GM21526 (cell line): Measurements from ENCODE around the gene SPZ1.
"Not testable (repeated sequence)": the region's sequence is repeated elsewhere in the genome, so short reads cannot be mapped to it uniquely, and the experiment has no call there.

ENCODE experiments used
- ATAC-seq: cut with Tn5 transposase; IDR thresholded peaks from one replicate; pipeline ENCODE4 v1.9.1; 2021; ENCODE audit warnings: moderate library complexity; ENCODE audit not compliant: unreplicated experiment, low FRiP score

Gene SPZ1

DNA sequence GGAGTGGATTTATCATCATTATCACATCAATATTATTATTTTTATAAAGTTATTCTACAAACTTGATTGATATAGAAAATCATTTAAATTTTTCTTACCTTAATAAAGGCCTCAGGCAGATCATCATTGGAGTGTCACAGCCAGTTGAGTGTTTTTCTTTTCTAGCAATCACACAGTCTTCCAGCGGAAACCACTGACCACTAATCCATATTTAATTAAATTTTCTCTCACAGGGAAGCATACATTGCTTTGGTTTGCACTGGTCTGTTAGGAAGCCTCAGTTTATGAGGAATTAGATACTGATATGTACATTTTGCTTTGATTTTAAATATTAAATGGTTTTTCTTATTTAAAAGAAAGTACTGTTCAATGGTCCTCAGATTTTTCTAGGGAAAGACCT is 6.7 kb downstream of the SPZ1 start:
- no peak for ATAC-seq

DNA sequence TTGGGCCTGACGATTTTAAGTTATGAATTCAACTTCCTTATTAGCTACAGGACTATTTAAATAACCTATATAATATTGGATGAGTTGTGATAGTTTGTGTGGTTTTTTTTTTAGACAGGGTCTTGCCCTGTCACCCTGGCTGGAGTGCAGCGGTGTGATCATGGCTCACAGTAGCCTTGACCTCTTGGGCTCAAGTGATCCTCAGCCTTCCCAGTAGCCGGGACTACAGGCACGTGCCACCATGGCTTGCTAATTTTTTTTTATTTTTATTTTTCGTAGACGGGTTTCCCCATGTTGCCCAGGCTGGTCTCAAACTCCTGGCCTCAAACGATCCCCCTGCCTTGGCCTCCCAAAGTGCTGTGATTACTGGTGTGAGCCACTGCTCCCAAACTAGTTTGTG is 17.6 kb downstream of the SPZ1 start:
- no peak for ATAC-seq

DNA sequence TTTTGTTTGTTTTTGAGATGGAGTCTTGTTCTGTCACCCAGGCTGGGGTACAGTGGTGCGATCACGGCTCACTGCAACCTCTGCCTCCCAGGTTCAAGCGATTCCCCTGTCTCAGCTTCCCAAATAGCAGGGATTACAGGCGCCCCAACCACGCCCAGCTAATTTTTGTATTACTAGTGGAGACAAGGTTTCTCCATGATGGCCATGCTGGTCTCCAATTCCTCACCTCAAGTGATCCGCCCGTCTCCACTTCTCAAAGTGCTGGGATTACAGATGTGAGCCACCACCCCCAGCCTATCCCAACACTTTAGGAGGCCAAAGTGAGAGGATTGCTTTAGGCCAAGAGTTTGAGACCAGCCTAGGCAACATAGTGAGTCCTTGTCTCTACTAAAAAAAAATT is 19.3 kb downstream of the SPZ1 start:
- ATAC-seq: no peak

DNA sequence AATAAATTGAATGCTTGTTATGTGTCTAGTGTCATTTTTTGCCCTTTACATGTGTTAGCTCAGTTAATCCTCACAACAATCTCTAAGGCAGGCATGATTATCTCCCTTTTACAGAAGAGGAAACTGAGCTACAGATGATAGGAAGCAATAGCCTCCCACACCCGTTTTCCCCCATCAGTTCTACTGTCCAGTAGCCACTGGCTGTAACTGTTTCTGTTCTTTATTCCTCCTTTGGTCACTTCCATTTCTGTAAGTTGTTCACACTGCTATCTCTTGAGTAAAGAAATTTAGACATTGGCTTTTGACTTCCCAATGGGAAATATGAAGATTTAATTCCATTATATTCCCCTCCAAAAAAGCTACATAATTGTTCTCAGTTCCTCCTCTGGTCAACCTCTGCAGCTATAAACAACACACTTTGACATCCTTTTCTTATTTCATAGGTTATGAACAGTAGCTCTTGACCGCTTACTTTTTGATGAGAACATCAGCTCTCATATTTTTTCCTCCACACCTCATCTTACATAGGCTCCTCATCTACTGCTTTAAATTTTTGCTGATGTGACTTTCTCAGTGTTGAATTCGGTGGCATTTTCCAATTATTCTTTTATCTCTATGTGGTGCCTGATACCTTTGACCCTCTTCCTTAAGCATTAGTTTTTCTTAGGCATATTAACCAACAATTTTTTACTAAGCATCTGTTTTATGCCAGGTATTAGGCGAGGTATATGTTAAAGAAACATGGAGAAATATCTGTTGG is 21.4 kb downstream of the SPZ1 start:
- ATAC-seq: no peak

DNA sequence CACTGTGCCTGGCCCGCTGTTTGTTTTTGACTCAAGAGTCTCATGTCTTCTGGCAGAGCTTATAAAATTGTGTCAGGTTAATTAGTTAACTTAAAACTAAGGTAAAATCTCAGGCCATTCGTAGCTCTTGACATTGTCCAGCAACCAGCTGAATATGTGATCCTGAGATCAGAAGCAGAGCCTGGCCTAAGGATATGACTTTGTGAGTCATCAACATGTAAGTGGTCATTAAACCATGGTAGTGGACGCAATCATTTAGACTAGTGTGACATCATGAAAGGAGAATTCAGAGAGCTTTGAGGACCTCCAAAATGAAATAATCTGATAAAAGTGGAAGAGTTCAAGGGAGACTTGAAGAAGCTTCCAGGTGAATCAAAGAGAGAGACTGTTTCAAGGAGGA is 23.3 kb downstream of the SPZ1 start:
- no peak for ATAC-seq

DNA sequence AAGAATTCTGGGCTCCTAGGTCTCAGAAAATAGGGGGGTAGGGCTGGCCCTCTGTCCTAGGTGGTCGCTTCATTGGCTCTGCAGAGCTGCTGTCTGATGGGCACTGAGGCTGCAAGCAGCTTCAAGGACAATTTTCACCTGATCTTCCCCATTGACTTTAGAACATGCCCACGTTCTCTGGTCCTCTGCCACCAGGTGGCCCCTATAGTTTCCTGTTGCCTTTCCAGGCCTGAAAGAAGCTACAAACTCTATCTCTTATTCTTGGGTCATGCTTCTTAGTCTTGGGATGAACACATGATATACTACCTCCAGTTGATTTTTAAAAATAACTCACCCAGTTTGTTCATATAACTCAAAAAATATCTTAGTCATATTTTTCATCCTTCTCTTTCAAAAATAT is 26.3 kb downstream of the SPZ1 start:
- no peak for ATAC-seq

DNA sequence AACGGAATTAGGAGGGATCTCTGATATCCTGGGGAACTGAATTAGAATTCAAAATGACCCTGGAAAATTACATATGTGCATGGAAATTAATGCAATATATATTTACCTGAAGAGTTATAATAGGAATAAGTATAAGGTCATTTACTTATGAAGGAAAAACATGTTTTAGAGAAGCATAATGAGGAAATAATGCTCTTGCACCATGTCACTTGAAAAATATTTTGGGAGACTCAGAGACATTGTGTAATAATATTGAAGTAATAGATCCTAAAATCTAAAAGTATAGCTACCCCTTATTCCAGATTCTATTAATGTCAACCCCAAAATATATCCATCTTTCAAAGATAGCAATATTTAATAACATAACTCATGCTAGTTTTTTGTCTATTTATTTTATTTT is 28.4 kb downstream of the SPZ1 start:
- no peak for ATAC-seq

DNA sequence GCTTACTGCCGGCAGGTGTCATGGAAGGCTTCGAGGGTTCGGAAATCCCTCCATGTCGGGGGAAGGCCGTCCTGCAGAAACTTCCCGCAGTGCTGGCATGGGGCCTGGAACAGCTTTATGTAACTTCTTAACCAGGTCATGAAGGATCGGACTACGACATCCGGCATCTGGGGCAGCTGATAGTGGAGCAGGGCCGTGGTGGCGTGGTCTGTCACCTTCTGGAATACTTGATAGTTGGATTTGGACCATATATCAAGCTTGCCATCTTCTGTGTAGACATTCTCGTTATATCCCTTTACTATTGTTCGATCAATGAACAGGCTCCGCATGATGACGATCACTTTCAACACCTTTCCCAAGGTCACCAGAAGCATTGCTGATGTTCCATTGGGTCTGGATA is 31.2 kb downstream of the SPZ1 start:
- ATAC-seq: not testable (repeated sequence)

DNA sequence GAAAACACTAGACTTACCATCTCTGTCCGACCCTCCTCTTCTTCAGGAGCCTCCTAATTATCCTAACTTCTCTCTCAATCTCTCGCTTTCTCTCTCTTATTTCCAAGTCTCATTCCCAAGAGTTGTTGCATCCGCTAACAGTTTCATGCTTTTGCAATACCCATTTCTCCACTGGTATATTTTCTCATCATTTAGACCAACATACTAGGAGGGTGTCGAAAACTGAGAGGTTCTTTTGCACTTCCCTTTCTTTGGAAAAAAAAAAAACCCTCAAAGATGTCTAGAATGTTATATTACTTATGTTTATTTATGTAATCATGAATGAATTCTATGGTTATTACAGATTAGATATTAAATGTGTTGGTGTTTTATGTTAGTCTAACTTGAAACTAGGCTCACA is 35.9 kb downstream of the SPZ1 start:
- ATAC-seq: no peak

DNA sequence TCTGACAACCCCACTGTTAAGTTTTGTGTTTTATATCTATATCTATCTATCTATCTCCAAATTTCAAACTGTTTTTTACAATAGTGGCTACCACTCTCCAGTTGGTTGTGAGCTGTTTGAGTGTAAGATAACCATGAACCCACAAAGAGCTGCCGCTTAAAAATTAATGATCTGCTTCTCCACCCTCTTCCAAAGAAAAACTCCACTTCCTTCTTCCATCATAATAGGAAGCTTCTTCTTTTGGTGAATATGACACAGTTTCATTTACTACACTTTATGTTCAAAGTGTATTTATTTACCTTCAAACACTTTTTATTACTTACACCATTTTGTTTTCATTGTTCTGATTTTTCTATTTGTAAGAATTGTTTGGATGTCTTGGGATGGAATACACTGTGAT is 37.9 kb downstream of the SPZ1 start:
- ATAC-seq: no peak

DNA sequence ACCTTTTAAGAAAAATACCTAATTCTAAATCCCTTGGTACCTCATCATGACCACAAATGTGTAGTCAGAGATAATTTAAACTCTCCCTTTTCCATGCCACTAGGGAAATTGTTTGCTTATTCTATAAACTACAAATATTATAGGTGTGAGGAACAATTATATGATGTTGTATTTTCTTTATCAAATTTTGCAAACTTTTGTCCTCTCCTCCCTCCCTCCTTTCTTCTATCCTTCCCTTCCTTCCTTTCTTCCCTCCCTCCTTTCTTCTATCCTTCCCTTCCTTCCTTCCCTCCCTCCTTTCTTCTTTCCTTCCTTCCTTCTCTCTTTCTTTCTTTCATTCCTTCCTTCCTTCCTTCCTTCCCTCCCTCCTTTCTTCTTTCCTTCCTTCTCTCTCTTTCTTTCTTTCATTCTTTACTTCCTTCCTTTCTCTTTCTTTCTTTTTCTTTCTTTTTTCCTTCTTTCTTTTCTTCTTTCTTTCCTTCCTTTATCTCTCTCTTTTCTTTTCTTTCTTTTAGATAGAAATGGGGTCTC is 41.2 kb downstream of the SPZ1 start:
- ATAC-seq: no peak

DNA sequence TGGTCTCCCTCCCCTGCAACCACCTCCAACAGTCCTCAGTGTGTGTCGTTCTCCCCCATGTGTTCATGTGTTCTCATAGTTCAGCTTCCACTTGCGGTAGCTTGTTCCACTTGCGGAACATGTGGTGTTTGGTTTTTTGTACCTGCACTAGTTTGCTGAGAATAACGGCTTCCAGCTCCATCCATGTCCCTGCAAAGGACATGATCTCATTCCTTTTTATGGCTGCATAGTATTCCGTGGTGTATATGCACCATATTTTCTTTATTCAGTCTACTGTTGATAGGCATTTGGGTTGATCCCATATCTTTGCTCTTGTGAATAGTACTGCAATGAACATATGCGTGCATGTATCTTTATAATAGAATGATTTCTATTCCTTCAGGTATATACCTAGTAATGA is 45.1 kb downstream of the SPZ1 start:
- ATAC-seq: no peak

DNA sequence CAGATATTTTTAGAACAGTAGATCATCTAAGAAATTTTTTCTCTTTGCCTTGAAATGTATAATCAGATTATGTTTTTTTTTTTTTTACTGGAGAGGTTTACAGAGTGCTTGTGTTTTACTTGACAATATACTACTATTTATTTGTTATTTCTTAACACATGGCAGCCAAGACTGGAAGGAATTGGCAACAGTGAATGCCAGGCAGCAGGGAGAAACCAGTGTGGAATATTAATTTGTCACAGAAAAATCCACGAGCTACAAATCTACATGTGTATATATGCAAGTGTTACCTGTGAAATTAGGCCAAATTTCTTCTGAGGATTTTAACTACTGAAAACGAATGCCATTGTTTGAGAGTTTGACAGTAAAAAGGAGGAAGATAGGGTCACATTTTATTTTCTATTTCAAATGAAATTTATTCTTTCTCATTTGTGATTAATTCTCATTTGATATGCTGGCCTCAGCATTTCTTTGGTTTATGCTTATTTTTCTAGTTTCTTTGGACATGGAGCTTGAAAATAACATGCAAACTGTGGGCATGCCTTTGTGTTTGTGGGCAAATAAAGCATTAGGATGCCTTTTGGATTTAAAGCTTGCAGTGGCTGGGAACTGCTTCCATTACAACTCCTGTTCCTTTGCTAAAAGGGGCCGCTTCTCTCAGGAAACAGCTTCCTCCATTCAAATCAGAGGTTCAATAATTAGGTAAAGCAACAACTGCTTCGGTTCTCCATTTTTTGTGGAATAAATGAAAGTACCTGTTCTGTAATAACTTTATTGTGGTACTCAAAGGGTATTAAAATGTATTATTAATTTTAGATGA is 49.1 kb downstream of the SPZ1 start:
- no peak for ATAC-seq

DNA sequence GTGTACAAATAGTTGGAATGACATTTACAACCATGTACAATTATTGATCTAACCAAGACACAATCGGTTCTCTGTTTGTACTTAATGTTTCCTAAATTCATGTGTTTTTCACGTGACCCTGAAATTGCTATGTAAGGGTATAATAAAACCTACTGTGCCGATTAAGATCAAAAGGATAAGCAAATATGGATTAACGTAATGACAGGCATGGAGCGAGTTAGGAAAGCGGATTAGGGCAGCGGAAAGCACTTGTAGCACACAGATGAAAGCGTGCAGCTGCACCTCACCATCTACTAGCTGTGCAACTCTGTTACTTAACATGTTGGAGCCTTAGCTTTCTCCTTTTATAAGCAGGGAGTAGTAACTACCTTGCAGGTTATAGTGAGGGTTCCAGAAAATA is 49.7 kb downstream of the SPZ1 start:
- no peak for ATAC-seq

DNA sequence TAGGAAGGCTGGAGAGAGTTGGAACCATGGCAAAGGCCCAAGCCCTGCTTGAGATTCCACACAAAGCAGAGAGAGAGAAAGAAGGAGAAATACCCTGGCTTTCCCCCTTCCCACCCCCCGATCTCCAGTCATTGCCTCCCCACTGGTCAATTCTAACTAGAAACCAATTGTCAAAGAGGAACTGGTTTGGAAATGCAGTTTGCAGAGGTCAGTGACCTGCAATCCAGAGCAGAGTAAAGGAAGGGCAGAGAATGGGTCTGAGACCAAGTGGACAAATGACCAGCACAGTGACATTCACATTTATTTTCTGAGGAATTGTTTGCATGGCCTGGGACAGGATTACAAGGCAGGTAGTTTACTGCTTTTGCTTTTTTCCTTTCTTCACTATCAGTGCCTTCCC is 50.6 kb downstream of the SPZ1 start:
- no peak for ATAC-seq
